K562 (cell line): ENCODE measurements around the gene TSSK2. TPM values are rescaled to one million over a fixed set of nuclear protein-coding genes. Genes with fewer than 3 reads are reported as not detected.
A peak's percentile ranks its signal among the peaks of the same experiment; 100 is the strongest.

ENCODE experiments used
- BMI1 ChIP-seq: fragments of 150-350 bp; IDR thresholded peaks from 2 replicates; pipeline ENCODE4 v1.6.1; 2014; ENCODE audit warnings: low read length
- CTCFL ChIP-seq: IDR thresholded peaks from 2 replicates; pipeline ENCODE4 v1.6.1; 2011; ENCODE audit warnings: borderline replicate concordance, low read depth, mild to moderate bottlenecking, moderate library complexity, low read length; ENCODE audit not compliant: insufficient read depth, poor library complexity, severe bottlenecking
- CXXC5 ChIP-seq: fragments of 250-450 bp; sonication (Bioruptor Pico); IDR thresholded peaks from 2 replicates; pipeline ENCODE4 v1.8.0; 2022; ENCODE audit warnings: inconsistent platforms, mild to moderate bottlenecking, moderate library complexity
- DEAF1 ChIP-seq: fragments of 450-650 bp; formaldehyde crosslinking; IDR thresholded peaks from 2 replicates; pipeline ENCODE4 v1.4.0; 2020; ENCODE audit warnings: mild to moderate bottlenecking, moderate library complexity
- EP300 ChIP-seq: IDR thresholded peaks from 2 replicates; pipeline ENCODE4 v1.6.1; 2012; ENCODE audit warnings: low read length, improper control_type of control experiment
- FOXJ3 ChIP-seq: sonication (generic); formaldehyde crosslinking; IDR thresholded peaks from 2 replicates; pipeline ENCODE4 v1.4.0; 2020; ENCODE audit warnings: mild to moderate bottlenecking, missing genetic modification reagents
- HOXB6 ChIP-seq: fragments of 250-450 bp; sonication (Bioruptor Pico); IDR thresholded peaks from 2 replicates; pipeline ENCODE4 v1.5.1; 2022; ENCODE audit warnings: mild to moderate bottlenecking, borderline replicate concordance
- JUNB ChIP-seq: fragments of 450-650 bp; formaldehyde crosslinking; conservative IDR thresholded peaks from 2 replicates; pipeline ENCODE4 v1.4.0; 2020; ENCODE audit warnings: mild to moderate bottlenecking
- MYC ChIP-seq, 2 experiments: fragments of 250-450 bp in 1 of 2; sonication (Bioruptor Pico) in 1 of 2; IDR thresholded peaks; 2 replicates each; pipeline versions ENCODE4 v1.5.1 to v1.6.1; 2012 to 2021; ENCODE audit warnings: low read depth in 2 of 2, borderline replicate concordance in 1 of 2, improper control_type of control experiment in 1 of 2, low read length in 1 of 2, mild to moderate bottlenecking in 1 of 2, moderate library complexity in 1 of 2
- NBN ChIP-seq: fragments of 450-650 bp; IDR thresholded peaks from 2 replicates; pipeline ENCODE4 v1.6.1; 2016; ENCODE audit warnings: low read depth, mild to moderate bottlenecking
- NCOA2 ChIP-seq, 2 experiments: fragments of 450-650 bp; IDR thresholded peaks; 2 replicates each; pipeline ENCODE4 v1.6.1; 2018; ENCODE audit warnings: mild to moderate bottlenecking in 2 of 2, moderate library complexity in 1 of 2; ENCODE audit not compliant: partially characterized antibody in 2 of 2
- ZBTB9 ChIP-seq: fragments of 450-650 bp; formaldehyde crosslinking; IDR thresholded peaks from 2 replicates; pipeline ENCODE4 v1.4.0; 2020; ENCODE audit warnings: mild to moderate bottlenecking, moderate library complexity
- ZNF395 ChIP-seq: fragments of 200-800 bp; sonication (Bioruptor generic); IDR thresholded peaks from 2 replicates; pipeline ENCODE4 v1.6.1; 2017; ENCODE audit warnings: missing genetic modification characterization, missing compliant biosample characterization
- ZNF518B ChIP-seq: fragments of 250-450 bp; sonication (Bioruptor Pico); IDR thresholded peaks from 2 replicates; pipeline ENCODE4 v1.5.0; 2021; ENCODE audit warnings: mild to moderate bottlenecking, moderate library complexity
- polyA plus RNA-seq, 8 experiments: library from polyadenylated mRNA; depleted of rRNA in 4 of 8; stranded (reverse) in 5 of 8; unstranded in 3 of 8; fragments of >200 nt; fragmentation: Nextera tagmentation in 2 of 8; fragmentation: Illumina TruSeq in 1 of 8; extraction: Ambion mirVana in 2 of 8; extraction: Trizol in 1 of 8; gene quantifications; 2 replicates each; pipeline versions ENCODE4 v1.2.1 to v1.2.3, GENCODE V29; 2011 to 2014; ENCODE audit warnings: inconsistent platforms in 1 of 8, missing spikeins in 1 of 8
- total RNA-seq, 7 experiments: library from RNA; depleted of rRNA in 6 of 7; stranded (reverse); fragments of >200 nt in 6 of 7; fragmentation: Illumina TruSeq in 2 of 7; extraction: Trizol in 2 of 7; gene quantifications; 2 replicates each; pipeline versions ENCODE4 v1.2.1 to v1.2.3, GENCODE V29; 2011 to 2021; ENCODE audit warnings: low replicate concordance in 1 of 7

The TSSK2 gene
- total and polyA plus RNA-seq, 9 of the 15 experiments (the other 6 are each of a cell fraction or from before 2014, with no cell fraction given) = 0.04 TPM; not detected in 8

GRCh38 chr22:19122752-19123492, 8.2 kb upstream of the TSSK2 start (continued):
- TF ChIP-seq CTCFL (no peak), EP300 (0 out of 2 replicates have a peak, but pooled peaks have one; percentile 5), CXXC5 (CRISPR knock-in tag) (no peak), DEAF1 (CRISPR knock-in tag) (no peak), JUNB (CRISPR knock-in tag) (no peak; the same call in 1 of the 2 replicates), ZBTB9 (CRISPR knock-in tag) (peak; percentile 67; the same call in 1 of the 2 replicates), ZNF395 (CRISPR knock-in tag) (peak; percentile 87), FOXJ3 (CRISPR knock-in tag) (no peak), BMI1 (no peak), MYC (IDR thresholded peaks at IDR 0.05; ENCODE audit: low read depth, low read length) (no peak), MYC (CRISPR knock-in tag; IDR thresholded peaks at IDR 0.05; ENCODE audit: borderline replicate concordance, low read depth) (peak; percentile 92; the same call in 1 of the 2 replicates), NCOA2 (IDR thresholded peaks at IDR 0.05; ENCODE audit: partially characterized antibody in 2 of 2) (no peak), NBN (0 out of 2 replicates have a peak, but pooled peaks have one; percentile 13), ZNF518B (CRISPR knock-in tag) (no peak), HOXB6 (CRISPR knock-in tag) (0 out of 2 replicates have a peak, but pooled peaks have one; percentile 29)
